CD4-positive, alpha-beta T cell treated with Interferon gamma for 1 hour (primary cell): ENCODE measurements around the gene IDUA.

ENCODE experiments used
- DNase-seq: peaks from one replicate; pipeline ENCODE4 v3.0.0-alpha.2; 2020

IDUA gene

GRCh38 chr4:956531-957230 is 30.2 kb upstream of the IDUA start:
- no peak for DNase-seq

- no peak for DNase-seq
Observed at GRCh38 chr4:957231-957580, 29.6 kb upstream of the IDUA start.

- DNase-seq: no peak
Observed at GRCh38 chr4:957581-958313, 29.1 kb upstream of the IDUA start.

DNA sequence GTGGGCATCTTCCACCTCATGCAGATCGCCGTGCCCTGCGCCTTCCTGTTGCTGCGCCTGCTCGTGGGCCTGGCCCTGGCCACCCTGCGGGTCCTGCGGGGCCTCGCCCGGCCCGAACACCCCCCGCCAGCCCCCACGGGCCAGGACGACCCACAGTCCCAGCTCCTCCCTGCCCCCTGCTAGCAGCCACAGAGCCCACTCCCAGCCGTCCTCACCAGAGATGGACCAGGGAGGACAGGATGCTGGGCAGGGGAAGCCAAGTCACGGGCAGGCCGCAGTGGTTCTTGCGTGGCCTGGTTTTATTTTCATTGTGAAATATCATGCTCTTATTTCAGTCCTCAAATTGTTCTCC is 28.6 kb upstream of the IDUA start:
- no peak for DNase-seq

- no peak for DNase-seq
Observed at GRCh38 chr4:958696-959337, 28.0 kb upstream of the IDUA start.

GRCh38 chr4:959338-960139 is 27.3 kb upstream of the IDUA start:
- DNase-seq: no peak

DNA sequence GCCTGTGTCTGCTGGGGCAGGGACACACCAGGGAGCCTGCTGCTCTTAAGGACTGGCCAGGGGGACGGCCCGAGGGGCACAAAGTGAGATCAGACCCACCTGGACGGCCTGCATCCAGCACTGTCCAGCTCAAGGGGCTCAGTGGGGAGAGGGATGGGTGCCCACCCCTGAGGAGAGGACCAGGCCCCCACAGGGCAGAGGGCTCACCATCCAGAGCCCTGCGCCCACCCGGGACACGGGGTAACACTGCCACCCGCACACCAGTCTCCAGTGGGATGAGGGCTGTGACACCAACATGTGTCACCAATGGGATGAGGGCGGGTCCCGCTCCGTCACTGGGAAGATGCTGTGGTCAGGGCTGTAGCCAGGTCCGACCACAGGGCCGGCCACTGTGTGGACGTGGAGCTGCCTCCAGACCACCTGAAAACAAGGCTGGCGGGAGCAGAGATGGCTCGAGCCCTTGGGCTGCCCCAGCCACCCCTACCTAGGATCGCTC is 26.7 kb upstream of the IDUA start:
- no peak for DNase-seq

GRCh38 chr4:960636-961350 is 26.1 kb upstream of the IDUA start:
- DNase-seq: no peak

GRCh38 chr4:961351-962230 is 25.3 kb upstream of the IDUA start:
- DNase-seq: no peak

DNA sequence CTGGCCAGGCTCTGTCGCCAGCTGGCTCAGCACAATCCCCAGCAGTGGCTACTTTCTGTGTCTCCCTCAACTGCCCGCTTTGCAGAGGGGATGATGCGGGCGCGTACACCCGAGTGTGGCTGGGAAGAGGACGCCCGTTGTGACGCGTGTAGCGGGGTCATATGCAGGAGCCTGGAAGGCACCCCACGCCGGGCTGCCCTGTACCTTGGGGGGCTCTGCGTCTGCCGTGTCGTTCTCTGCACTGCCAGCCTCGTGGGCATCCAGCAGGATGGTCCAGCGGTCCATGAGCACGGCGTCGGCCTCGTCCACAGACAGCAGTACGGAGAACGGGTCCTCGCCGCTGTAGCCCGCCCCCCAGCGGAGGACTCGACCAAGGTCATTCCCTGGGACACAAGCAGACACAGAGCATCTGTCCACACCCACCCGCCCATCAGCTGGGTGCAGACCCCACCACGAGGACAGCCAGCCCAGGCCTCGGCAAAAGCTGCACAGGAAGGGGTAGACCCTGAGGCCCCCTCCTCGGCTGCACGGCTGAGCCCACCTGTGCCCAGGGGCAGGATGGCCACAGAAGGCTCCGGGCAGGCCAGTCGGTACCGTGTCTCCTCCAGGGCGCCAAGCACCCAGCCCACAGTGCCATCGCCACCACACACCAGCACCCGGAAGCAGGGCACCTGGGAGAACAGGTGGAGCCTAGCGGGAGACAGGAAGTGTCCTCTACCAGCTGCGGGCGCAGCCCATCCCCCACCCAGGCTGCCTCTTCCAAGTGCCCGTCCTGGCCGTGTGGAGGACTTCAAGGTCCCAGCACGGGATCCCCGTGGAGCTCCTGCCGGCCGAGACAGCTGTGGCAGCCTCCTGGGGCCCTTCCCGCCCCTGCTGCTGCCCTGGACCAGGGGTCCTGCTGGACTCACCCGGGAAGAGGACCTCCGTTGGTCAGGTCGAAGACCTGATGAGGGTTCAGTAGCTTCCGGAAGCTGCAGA is 24.3 kb upstream of the IDUA start:
- DNase-seq: no peak

DNA sequence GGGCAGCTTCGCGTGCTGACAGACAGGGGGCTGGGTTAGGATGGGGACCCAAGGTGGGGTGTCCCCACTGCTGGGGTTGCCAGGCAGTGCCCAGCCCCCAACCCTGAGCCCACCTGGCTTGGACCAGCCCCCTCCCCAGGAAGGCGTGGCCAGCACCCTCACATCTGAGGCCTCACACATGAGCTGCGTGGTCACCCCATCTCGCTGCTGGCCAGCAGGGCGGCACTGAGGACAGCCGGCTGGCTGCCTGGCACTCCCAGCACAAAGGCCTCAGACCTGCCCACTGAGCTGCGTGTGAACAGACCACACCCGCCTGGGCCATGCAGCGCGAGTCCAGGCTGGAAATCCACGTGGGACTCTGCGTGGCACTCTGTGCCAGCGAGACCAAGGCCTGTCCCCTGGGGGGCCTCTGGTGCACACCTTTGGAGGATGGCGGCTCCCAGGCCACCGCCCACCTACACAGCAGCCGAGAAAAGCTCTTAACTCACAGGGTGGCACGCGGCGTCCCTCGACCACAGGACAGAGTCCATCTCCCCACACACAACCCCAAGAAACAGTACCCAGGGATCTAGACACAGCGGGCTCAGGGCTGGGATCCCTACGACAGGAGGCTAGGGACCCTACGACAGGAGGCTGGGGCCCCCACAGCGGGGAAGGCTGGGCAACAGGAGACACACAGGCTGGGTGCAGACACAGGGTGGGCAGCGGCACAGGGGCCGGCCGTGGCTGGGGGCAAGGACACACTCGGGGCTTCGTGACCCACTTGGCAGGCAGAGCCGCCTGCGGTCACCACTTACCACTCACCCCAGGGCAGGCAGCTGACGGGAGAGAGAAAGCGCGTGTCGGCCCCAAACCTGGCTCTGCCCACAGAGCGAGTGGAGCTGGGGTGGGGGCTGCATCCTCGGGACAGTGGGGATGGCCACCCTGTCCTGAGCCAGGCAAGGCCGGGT is 23.3 kb upstream of the IDUA start:
- DNase-seq: no peak

GRCh38 chr4:964346-965025 is 22.4 kb upstream of the IDUA start:
- DNase-seq: no peak

GRCh38 chr4:965048-965765 is 21.6 kb upstream of the IDUA start:
- no peak for DNase-seq

DNA sequence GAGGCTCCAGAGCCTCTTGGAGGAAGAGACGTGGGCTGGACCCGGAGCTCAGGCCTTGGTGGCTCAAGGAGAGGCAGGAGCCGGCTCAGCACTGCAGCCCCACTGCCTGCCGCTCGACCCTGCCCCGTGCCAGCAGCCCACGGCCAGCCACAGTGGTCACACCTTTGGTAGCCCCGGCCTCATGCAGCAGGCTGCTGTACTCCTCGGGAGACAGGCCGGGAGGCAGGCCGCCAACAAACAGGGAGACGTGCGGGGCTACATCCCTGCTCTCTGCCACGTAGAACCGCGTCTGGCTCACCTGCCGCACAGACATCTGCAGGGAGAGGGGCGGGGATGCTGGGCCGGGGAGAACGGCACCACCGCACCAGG is 21.1 kb upstream of the IDUA start:
- no peak for DNase-seq

DNA sequence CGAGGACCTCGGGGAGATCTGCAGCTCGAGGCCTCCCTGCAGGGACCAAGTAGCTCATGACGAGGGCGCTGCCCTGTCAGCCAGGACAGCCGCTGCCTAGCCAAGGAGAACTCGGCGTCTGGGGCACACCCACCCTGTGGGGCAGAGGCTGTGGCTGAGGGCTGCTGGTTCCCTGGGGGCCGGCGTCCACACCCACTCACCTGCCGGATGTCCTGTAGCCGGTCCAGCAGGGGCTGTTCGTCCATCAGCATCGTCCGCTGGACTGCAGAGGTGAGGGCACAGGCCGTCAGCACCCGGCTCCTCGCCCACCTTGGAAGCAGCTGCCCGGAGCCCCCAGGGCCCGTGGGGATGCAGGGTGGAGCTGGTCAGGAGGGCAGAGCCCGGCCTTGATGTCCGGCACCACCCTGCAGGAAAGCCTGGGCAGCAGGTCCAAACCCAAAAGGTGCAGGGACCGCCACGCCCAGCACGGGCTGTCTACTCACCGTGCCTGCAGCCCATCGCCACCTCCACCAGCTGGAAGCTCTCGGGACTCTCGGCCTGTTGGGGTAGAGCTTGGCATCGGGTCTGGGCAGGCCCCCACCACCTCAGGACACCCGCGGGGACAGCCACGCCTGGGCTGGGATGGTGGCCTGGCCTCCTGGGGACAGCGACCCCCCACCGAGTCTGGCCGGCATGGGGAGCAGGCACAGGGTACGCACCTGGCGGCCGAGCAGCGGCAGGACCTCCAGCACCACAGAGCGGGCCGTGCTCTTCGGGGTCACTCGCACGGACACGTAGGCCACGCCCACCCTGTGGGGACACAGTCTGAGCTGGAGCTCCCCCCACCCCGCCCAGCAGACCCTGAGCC is 20.4 kb upstream of the IDUA start:
- DNase-seq: no peak

GRCh38 chr4:967113-968104 is 19.4 kb upstream of the IDUA start:
- no peak for DNase-seq
